Mammary epithelial cell (primary cell): ENCODE data around the gene ABCA9.

Experiments used
- EZH2 ChIP-seq: IDR thresholded peaks from 2 replicates; pipeline ENCODE4 v1.6.1; 2012; ENCODE audit warnings: low read length, inconsistent platforms, borderline replicate concordance
- TF ChIP-seq, protein P1 (sequence below), 2 donors: IDR thresholded peaks in 1 of 2; conservative IDR thresholded peaks in 1 of 2; 2 replicates each; pipeline ENCODE4 v1.5.1; 2011 to 2012; ENCODE audit warnings: inconsistent platforms in 2 of 2, low read length in 2 of 2, mild to moderate bottlenecking in 2 of 2, control low read depth in 1 of 2, low read depth in 1 of 2; ENCODE audit not compliant: insufficient read depth in 1 of 2; ENCODE audit errors: extremely low read depth in 1 of 2

DNA sequence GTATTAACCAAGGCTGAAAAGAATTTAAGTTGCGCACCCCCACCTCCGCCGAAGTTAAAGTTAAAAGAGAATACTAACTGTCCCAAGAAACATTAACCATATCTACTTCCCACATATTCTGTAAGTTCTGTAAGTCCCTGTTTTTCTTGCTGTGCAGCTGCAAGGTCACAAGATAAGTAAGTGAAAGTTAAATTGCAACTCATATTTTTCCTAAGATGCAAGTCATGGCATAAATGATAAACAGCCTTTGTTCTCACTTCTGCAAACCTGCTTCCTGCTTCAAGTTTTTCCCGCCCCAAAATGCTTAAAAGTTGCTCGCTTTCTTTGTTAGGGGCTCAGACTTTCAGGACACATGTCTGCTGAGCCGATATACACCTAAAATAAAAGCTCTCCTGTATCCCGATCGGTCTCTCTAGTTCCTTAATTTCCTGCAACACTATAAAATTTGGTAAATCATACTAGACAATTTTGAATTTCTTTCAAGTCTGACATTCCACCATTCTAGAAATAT, 32.6 kb upstream of the ABCA9 start:
- TF ChIP-seq, protein P1, sequence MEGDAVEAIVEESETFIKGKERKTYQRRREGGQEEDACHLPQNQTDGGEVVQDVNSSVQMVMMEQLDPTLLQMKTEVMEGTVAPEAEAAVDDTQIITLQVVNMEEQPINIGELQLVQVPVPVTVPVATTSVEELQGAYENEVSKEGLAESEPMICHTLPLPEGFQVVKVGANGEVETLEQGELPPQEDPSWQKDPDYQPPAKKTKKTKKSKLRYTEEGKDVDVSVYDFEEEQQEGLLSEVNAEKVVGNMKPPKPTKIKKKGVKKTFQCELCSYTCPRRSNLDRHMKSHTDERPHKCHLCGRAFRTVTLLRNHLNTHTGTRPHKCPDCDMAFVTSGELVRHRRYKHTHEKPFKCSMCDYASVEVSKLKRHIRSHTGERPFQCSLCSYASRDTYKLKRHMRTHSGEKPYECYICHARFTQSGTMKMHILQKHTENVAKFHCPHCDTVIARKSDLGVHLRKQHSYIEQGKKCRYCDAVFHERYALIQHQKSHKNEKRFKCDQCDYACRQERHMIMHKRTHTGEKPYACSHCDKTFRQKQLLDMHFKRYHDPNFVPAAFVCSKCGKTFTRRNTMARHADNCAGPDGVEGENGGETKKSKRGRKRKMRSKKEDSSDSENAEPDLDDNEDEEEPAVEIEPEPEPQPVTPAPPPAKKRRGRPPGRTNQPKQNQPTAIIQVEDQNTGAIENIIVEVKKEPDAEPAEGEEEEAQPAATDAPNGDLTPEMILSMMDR (conservative IDR thresholded peaks at IDR 0.05 in 1 of 2, IDR thresholded peaks at IDR 0.05 in 1 of 2; ENCODE audit: extremely low read depth in 1 of 2, insufficient read depth in 1 of 2, low read depth in 1 of 2, low read length in 2 of 2), result no peak
- TF ChIP-seq EZH2, result no peak
